ENCODE data around the gene MRC2. TPM values are rescaled to one million over a fixed set of nuclear protein-coding genes. Genes with fewer than 3 reads are reported as not detected.

The MRC2 gene
- total RNA-seq, 1 experiment from 2014 or later = 124 TPM

DNA sequence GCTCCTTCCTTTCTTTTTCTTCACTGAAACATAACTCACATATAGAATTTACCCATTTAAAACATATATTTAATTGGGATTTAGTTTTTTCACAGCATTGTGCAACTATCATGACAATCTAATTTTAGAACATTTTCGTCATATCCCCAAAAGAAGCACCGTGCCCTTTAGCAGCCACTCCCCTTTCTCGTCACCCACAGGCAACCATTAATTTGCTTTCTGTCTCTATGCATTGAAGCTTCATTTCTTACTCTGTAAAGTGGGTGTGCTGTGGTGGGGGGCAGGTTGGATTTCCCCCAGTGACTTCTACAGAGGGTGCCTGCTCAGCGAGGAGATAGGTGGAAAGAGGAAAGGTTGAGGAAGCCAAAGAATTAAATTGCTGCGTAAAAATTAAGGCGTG, 35.8 kb downstream of the MRC2 start:
- DNase-seq (ENCODE audit: low read depth) = no peak

DNA sequence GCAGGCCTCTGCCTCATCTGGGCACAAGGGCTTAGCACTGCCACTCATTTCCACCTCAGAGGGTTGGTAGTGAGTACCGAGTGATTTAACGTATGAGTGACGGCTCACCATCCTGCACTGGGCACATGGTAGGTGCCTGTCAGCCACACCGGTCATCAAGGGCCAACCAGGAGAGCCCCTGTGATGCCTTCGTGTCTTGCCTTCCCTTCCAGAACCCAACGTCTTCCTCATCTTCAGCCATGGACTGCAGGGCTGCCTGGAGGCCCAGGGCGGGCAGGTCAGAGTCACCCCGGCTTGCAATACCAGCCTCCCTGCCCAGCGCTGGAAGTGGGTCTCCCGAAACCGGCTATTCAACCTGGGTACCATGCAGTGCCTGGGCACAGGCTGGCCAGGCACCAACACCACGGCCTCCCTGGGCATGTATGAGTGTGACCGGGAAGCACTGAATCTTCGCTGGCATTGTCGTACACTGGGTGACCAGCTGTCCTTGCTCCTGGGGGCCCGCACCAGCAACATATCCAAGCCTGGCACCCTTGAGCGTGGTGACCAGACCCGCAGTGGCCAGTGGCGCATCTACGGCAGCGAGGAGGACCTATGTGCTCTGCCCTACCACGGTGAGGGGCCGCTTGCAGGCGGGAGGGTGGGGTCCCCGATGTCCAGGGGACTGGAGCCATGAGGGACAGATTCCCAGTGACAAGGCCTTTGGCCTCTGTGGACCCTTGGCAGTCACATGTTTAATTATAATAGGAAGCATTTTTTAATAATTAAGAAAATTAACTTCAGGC, 37.1 kb downstream of the MRC2 start:
- no peak for DNase-seq (ENCODE audit: low read depth)

GRCh38 chr17:62665599-62665998, 38.1 kb downstream of the MRC2 start:
- no peak for DNase-seq (ENCODE audit: low read depth)

DNA sequence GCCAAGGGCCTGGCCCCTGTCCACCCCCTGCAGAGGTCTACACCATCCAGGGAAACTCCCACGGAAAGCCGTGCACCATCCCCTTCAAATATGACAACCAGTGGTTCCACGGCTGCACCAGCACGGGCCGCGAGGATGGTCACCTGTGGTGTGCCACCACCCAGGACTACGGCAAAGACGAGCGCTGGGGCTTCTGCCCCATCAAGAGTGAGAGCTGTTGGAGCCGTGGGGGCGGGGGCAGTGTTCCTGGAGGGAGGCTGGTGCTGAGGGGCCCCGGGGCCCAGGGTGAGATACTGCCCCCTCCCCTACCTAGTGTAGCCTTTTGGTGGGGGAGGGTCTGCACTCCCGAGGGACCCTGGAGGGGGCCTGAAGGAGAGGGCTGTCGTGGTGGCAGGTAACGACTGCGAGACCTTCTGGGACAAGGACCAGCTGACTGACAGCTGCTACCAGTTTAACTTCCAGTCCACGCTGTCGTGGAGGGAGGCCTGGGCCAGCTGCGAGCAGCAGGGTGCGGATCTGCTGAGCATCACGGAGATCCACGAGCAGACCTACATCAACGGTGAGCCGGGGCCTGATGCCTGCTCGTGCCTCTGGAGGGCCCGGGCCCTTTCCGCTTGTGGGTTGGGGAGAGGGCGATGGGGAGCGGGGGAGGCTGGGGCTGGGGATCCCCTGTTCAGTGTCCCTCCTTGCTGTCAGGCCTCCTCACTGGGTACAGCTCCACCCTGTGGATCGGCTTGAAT, 38.8 kb downstream of the MRC2 start:
- DNase-seq (ENCODE audit: low read depth) = no peak

DNA sequence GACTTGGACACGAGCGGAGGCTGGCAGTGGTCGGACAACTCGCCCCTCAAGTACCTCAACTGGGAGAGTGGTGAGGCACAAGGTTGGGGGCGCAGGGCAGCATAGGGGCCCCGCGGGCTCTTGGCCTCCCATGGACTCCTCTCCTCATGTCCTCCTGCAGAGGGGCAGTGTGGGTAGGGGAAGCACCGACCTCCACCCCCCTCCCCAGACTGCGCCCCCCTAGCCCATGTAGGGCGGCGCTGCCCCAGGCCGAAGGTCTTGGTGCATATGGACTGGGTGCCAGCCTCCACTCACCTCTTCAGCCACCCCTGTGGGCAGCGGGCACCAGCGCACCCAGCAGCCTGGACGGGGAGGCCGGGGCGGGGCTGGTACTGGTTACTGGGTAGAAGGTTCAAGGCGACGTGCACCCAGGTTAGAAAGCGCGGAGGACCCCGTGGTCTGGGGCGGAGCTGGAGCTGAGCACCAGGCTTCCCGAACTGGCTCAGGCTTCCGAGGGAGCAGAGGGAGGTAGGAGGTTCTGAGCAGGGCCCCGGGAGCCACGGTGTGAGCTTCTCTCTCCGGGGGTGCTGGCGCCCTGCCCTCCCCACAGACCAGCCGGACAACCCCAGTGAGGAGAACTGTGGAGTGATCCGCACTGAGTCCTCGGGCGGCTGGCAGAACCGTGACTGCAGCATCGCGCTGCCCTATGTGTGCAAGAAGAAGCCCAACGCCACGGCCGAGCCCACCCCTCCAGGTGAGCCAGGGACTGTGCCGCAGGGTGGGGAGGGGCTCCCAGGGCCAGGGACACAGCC, 39.5 kb downstream of the MRC2 start:
- DNase-seq (ENCODE audit: low read depth) = no peak

DNA sequence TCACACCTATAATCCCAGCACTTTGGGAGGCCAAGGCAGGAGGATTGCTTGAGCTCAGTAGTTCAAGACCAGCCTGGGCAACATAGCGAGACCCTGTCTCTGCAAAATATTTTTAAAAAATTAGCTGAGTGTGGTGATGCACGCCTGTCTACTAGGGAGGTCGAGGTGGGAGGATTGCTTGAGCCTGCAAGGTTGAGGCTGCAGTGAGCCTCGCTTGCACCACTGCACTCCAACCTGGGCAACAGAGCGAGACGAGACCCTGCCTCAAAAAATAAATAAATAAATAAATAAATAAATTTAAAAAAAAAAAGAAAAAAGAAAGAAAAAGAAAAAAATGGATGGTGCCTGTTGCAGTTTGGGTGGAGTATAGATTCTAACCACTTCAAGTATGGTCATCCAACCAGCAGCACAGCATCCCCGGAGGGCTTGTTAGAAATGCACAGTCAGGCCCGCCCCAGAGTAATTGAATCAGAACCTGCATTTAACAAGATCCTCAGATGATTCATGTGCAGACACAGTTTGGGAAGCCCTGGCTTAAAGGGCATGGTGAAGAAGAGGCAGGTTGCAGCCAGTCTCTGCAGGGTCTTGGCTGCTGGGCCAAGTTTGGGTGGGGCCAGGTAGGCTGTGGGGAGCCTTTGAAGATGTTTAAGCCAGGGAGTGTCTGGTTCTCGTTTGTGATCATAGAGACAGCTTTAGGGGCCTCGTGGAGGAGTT, 40.8 kb downstream of the MRC2 start:
- DNase-seq (ENCODE audit: low read depth) = peak; percentile 76

DNA sequence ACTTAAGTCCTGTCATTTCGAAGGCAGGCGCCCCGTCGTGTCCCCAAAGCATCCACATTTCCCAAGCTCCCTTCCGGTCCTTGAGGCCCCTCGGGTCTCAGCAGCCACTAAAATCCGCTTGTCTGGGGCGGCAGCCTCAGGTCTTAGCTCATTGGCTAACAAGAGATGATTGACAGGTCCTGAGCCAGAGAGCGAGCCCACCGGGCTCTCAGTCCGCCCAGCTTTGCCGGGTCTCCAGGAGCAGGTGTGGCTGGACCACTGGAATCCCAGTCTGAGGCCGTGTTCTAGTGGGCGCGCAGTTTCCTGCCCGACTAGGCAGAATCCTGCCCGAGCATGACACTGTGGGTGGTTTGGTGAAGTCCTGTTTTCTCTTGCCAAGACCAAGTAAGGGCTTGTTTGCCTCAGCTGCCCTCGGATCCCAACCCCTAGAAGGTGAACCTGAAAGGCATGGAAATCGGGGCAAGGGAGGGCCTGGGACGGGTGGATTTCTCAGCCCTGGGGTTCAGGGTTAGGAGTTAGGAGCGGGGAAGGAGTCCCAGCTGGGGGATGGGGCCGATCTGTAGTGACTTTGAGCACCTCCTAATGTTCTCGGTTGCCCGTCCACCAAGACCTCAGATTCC, 42.8 kb downstream of the MRC2 start:
- no peak for DNase-seq (ENCODE audit: low read depth)

GRCh38 chr17:62671553-62671952, 44.1 kb downstream of the MRC2 start:
- DNase-seq (ENCODE audit: low read depth) = no peak

DNA sequence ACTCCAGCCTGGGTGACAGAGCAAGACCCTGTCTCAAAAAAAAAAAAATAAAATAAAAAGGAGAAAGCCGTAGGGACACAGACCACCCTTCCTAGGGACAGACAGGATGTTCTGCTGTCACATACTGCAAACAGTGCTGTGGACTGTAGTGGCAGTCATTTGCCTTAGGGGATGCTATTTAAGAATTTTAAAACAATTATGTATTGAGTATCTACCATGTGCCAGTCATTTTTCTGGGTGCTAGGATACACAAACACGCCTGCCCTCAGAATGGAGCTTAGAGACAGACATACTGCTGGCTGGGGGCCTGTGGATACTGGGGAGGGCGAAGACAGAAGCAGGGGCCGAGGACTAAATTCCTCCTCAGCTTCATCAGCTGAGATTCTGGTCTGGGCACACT, 45.5 kb downstream of the MRC2 start:
- DNase-seq (ENCODE audit: low read depth) = no peak

GRCh38 chr17:62673614-62674362, 46.3 kb downstream of the MRC2 start:
- no peak for DNase-seq (ENCODE audit: low read depth)

GRCh38 chr17:62674363-62674739, 46.9 kb downstream of the MRC2 start:
- no peak for DNase-seq (ENCODE audit: low read depth)

GRCh38 chr17:62674841-62675240, 47.4 kb downstream of the MRC2 start:
- DNase-seq (ENCODE audit: low read depth) = no peak

- DNase-seq (ENCODE audit: low read depth) = no peak
Observed at GRCh38 chr17:62675260-62675659, 47.8 kb downstream of the MRC2 start.

GRCh38 chr17:62675701-62676100, 48.2 kb downstream of the MRC2 start:
- DNase-seq (ENCODE audit: low read depth) = no peak

- no peak for DNase-seq (ENCODE audit: low read depth)
Observed at GRCh38 chr17:62676231-62676943, 48.9 kb downstream of the MRC2 start.

- DNase-seq (ENCODE audit: low read depth) = no peak
Observed at GRCh38 chr17:62676952-62677596, 49.6 kb downstream of the MRC2 start.

DNA sequence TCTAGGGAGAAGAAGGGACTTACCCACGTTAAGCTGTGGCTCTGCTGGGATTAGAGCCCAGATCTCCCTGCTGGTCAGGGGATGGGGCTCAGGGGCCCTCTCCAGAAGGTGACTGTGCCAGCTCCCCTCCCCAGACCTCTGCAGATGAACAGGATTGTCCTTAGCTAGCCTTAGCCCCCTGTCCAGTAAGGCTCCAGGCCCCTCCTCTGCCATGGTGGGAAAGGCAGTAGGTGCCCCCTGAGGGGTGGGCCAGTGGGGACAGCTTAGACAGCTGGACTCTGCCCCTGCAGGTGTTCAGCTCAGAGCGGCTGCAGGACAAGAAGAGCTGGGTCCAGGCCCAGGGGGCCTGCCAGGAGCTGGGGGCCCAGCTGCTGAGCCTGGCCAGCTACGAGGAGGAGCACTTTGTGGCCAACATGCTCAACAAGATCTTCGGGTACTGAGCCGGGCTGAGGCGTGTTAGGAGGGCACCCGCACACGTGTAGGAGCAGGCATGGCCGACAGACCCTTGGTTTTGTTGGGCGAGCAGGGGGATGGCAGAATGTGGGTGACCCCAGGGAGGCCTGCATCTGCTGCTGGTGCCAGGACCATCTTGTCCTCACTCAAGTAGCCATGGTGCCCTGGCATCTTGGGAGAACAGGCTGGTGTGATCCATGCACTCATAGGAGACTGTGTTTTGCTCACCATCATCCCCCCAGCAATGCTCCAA, 50.9 kb downstream of the MRC2 start:
- DNase-seq (ENCODE audit: low read depth) = no peak

DNA sequence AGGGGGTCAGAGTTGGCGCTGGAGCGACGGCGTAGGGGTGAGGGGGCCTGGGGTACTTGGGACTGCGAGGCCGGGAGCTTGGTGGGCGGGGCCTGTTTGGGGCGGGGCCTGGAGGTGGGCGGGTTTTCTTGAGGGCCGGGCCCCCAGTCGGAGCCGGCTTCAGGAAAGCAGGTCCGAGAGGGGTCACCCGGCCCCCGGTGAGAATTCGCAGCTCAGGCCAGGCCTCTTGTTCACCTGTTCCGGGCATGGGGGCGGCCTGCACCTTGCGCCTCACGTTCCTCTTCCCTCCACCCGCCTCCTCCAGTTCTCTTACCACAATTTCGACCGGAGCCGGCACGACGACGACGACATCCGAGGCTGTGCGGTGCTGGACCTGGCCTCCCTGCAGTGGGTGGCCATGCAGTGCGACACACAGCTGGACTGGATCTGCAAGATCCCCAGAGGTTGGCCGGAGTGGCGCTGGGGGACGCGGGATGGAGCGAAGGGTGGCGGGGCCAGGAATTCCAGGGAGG, 52.5 kb downstream of the MRC2 start:
- no peak for DNase-seq (ENCODE audit: low read depth)

Measured in RPMI7951 (cell line).